Fibroblast of skin of back (primary cell): Measurements from ENCODE around the gene MYO15A.

Experiments used
- DNase-seq: peaks from one replicate; pipeline ENCODE4 v3.0.0-alpha.2; 2013

Gene MYO15A

GRCh38 chr17:18102640-18103039 is 5.9 kb upstream of the MYO15A start:
- DNase-seq, result no peak

- no peak for DNase-seq
These were observed 3.5 kb upstream of the MYO15A start for GRCh38 chr17:18105027-18105426.

GRCh38 chr17:18105595-18105994 is 3.0 kb upstream of the MYO15A start:
- DNase-seq, result no peak

- DNase-seq, result no peak
These were observed 2.3 kb upstream of the MYO15A start for GRCh38 chr17:18106211-18106610.

- no peak for DNase-seq
These were observed 1.3 kb upstream of the MYO15A start for GRCh38 chr17:18107061-18107790.

GRCh38 chr17:18107971-18108370 is 585 bp upstream of the MYO15A start:
- DNase-seq, result no peak

GRCh38 chr17:18109935-18110485 is 1.5 kb downstream of the MYO15A start:
- no peak for DNase-seq

GRCh38 chr17:18110636-18111145 is 2.1 kb downstream of the MYO15A start:
- DNase-seq, result no peak

- no peak for DNase-seq
These were observed 2.9 kb downstream of the MYO15A start for GRCh38 chr17:18111330-18111971.

GRCh38 chr17:18115517-18115916 is 7.0 kb downstream of the MYO15A start:
- DNase-seq, result no peak

GRCh38 chr17:18116078-18116477 is 7.5 kb downstream of the MYO15A start:
- no peak for DNase-seq

- no peak for DNase-seq
These were observed 9.0 kb downstream of the MYO15A start for GRCh38 chr17:18117533-18117932.

GRCh38 chr17:18117982-18118975 is 9.7 kb downstream of the MYO15A start:
- DNase-seq, result no peak

GRCh38 chr17:18119166-18119745 is 10.7 kb downstream of the MYO15A start:
- DNase-seq, result no peak

GRCh38 chr17:18119938-18120337 is 11.4 kb downstream of the MYO15A start:
- DNase-seq, result no peak

- DNase-seq, result no peak
These were observed 12.0 kb downstream of the MYO15A start for GRCh38 chr17:18120461-18121017.

GRCh38 chr17:18121144-18121910 is 12.8 kb downstream of the MYO15A start:
- DNase-seq, result no peak

- no peak for DNase-seq
These were observed 14.6 kb downstream of the MYO15A start for GRCh38 chr17:18122990-18123753.

GRCh38 chr17:18124345-18125126 is 16.0 kb downstream of the MYO15A start:
- no peak for DNase-seq
